MM.1S (cell line): Measurements from ENCODE around the gene GTF2H1.
"Not testable (repeated sequence)": the region's sequence is repeated elsewhere in the genome, so short reads cannot be mapped to it uniquely, and the experiment has no call there.

Experiments
- DNase-seq: peaks from one replicate; pipeline ENCODE4 v3.0.0-alpha.2; 2015
- H2AFZ ChIP-seq: fragments of 300-600 bp; sonication (generic); 2 replicates; pipeline ENCODE4 v1.6.0; 2016; ENCODE audit warnings: antibody characterized with exemption, low read length
- H3F3A ChIP-seq: fragments of 300-600 bp; sonication (generic); 2 replicates; pipeline ENCODE4 v1.6.1; 2016; ENCODE audit warnings: mild to moderate bottlenecking, antibody characterized with exemption, low read length, moderate library complexity, mixed read lengths; ENCODE audit not compliant: insufficient read depth
- H3K27ac ChIP-seq: fragments of 300-600 bp; sonication (generic); 2 replicates; pipeline ENCODE4 v1.5.1; 2016; ENCODE audit warnings: mild to moderate bottlenecking, low read length
- H3K27me3 ChIP-seq: fragments of 300-600 bp; sonication (generic); replicated peaks from 2 replicates; pipeline ENCODE4 v1.6.0; 2016; ENCODE audit warnings: low read length; ENCODE audit not compliant: insufficient read depth
- H3K36me3 ChIP-seq: fragments of 300-600 bp; sonication (generic); replicated peaks from 2 replicates; pipeline ENCODE4 v1.6.1; 2016; ENCODE audit warnings: mild to moderate bottlenecking, low read length, mixed read lengths; ENCODE audit not compliant: insufficient read depth
- H3K4me1 ChIP-seq: fragments of 300-600 bp; sonication (generic); 2 replicates; pipeline ENCODE4 v1.6.1; 2016; ENCODE audit warnings: low read length, mixed read lengths
- H3K4me2 ChIP-seq: fragments of 300-600 bp; sonication (generic); 2 replicates; pipeline ENCODE4 v1.6.0; 2016; ENCODE audit warnings: low read depth, low read length
- H3K4me3 ChIP-seq: fragments of 300-600 bp; sonication (generic); 2 replicates; pipeline ENCODE4 v1.5.1; 2016; ENCODE audit warnings: low read length, mixed read lengths
- H3K79me2 ChIP-seq: fragments of 300-600 bp; sonication (generic); 2 replicates; pipeline ENCODE4 v1.6.1; 2016; ENCODE audit warnings: mixed run types, low read length, mixed read lengths
- H3K9ac ChIP-seq: fragments of 300-600 bp; sonication (generic); 2 replicates; pipeline ENCODE4 v1.6.1; 2016; ENCODE audit warnings: low read length, mixed read lengths
- H3K9me2 ChIP-seq: fragments of 300-600 bp; sonication (generic); replicated peaks from 2 replicates; pipeline ENCODE4 v1.6.1; 2016; ENCODE audit warnings: mild to moderate bottlenecking, low read length, mixed read lengths; ENCODE audit not compliant: insufficient read depth
- H3K9me3 ChIP-seq: fragments of 300-600 bp; sonication (generic); replicated peaks from 2 replicates; pipeline ENCODE4 v1.6.1; 2016; ENCODE audit warnings: mild to moderate bottlenecking, low read length, mixed read lengths; ENCODE audit not compliant: insufficient read depth
- H4K20me1 ChIP-seq: fragments of 300-600 bp; sonication (generic); 2 replicates; pipeline ENCODE4 v1.6.1; 2016; ENCODE audit warnings: mild to moderate bottlenecking, low read length, moderate library complexity, mixed read lengths; ENCODE audit not compliant: insufficient read depth
- EZH2 ChIP-seq: fragments of 300-600 bp; sonication (generic); optimal IDR thresholded peaks from 2 replicates; pipeline ENCODE3; 2017; ENCODE audit warnings: low read depth, mild to moderate bottlenecking, antibody characterized with exemption, low read length, mixed read lengths
- EZH2phosphoT487 ChIP-seq: fragments of 300-600 bp; sonication (generic); IDR thresholded peaks from 2 replicates; pipeline ENCODE4 v1.6.1; 2018; ENCODE audit warnings: antibody characterized with exemption, low read length
- TF ChIP-seq, protein P1 (sequence below): fragments of 300-600 bp; sonication (generic); IDR thresholded peaks from 2 replicates; pipeline ENCODE4 v1.5.1; 2016; ENCODE audit warnings: antibody characterized with exemption, low read length, mixed read lengths

Gene GTF2H1

DNA sequence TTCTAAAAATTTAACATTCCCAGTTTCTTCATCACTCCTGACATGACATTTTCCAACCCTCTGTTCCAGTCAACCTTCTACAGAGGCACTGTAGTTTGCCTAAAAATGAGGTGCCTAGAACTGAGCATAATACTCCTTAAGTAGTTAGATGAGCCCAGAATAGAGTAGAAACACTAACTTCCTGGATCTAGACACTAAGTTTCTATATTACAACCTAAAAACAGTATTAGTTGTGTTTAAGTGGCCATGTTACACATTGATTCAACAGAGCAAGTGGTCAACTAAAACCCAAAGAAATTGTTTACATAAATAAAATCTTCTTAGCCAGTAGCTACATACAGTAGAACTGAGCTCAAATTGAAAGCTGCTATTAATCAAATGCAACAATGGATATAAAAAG, 1.8 kb upstream of the GTF2H1 start:
- no peak for DNase-seq
- peak overlapping the region; percentile 90 for H3K4me2 ChIP-seq
- H3K4me1 ChIP-seq: peaks cover 36% of the 10 kb centered on the region
- no peaks in the 10 kb centered on the region for H3K9me2 ChIP-seq
- no peaks in the 10 kb centered on the region for H3K27me3 ChIP-seq
- H3K9ac ChIP-seq: no peak overlapping the region; the same call in 1 of the 2 replicates
- TF ChIP-seq, protein P1, sequence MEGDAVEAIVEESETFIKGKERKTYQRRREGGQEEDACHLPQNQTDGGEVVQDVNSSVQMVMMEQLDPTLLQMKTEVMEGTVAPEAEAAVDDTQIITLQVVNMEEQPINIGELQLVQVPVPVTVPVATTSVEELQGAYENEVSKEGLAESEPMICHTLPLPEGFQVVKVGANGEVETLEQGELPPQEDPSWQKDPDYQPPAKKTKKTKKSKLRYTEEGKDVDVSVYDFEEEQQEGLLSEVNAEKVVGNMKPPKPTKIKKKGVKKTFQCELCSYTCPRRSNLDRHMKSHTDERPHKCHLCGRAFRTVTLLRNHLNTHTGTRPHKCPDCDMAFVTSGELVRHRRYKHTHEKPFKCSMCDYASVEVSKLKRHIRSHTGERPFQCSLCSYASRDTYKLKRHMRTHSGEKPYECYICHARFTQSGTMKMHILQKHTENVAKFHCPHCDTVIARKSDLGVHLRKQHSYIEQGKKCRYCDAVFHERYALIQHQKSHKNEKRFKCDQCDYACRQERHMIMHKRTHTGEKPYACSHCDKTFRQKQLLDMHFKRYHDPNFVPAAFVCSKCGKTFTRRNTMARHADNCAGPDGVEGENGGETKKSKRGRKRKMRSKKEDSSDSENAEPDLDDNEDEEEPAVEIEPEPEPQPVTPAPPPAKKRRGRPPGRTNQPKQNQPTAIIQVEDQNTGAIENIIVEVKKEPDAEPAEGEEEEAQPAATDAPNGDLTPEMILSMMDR: no peak
- TF ChIP-seq EZH2phosphoT487 (no peak), EZH2 (no peak)
- no peaks in the 10 kb centered on the region for H3K9me3 ChIP-seq
- H2AFZ ChIP-seq: no peak overlapping the region
- H3K27ac ChIP-seq: no peak overlapping the region
- H3F3A ChIP-seq: peaks cover 9% of the 10 kb centered on the region; the same call in 1 of the 2 replicates
- H3K4me3 ChIP-seq: peak overlapping the region; percentile 89
- no peaks in the 10 kb centered on the region; the same call in 1 of the 2 replicates for H3K36me3 ChIP-seq
- no peaks in the 10 kb centered on the region for H4K20me1 ChIP-seq
- H3K79me2 ChIP-seq: peaks cover 83% of the 10 kb centered on the region

DNA sequence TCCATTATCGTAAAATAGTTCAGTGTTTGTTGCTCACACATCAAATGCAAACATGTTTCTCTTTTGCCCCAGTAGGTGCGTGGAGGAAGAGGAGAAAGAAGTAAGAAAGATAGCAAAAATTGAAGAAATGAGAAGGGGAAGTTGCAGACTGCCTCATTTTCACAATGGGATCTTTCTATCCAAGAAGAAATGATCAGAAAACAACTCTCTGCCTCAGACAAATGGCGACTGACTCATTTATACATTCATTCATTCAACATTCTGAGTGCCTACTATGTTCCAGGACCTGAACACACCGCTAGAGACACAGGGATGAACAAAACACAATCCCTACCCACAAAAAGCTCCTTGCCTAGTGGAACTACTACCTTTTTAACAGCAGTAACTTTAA, 794 bp upstream of the GTF2H1 start:
- Histone ChIP-seq H3K9me2 (no peaks in the 10 kb centered on the region), H3K9ac (peak overlapping the region; percentile 96), H2AFZ (peak overlapping the region; percentile 92), H3K9me3 (no peaks in the 10 kb centered on the region), H3K36me3 (no peaks in the 10 kb centered on the region; the same call in 1 of the 2 replicates), H3K27ac (peak overlapping the region; percentile 85), H3K4me3 (peak overlapping the region; percentile 89), H3K4me2 (peak overlapping the region; percentile 90), H3K27me3 (no peaks in the 10 kb centered on the region), H3K4me1 (peaks cover 36% of the 10 kb centered on the region), H4K20me1 (no peaks in the 10 kb centered on the region), H3F3A (peaks cover 9% of the 10 kb centered on the region; the same call in 1 of the 2 replicates), H3K79me2 (peaks cover 86% of the 10 kb centered on the region)
- no peak for DNase-seq
- no peak for TF ChIP-seq EZH2
- TF ChIP-seq EZH2phosphoT487: no peak
- TF ChIP-seq, protein P1: no peak

DNA sequence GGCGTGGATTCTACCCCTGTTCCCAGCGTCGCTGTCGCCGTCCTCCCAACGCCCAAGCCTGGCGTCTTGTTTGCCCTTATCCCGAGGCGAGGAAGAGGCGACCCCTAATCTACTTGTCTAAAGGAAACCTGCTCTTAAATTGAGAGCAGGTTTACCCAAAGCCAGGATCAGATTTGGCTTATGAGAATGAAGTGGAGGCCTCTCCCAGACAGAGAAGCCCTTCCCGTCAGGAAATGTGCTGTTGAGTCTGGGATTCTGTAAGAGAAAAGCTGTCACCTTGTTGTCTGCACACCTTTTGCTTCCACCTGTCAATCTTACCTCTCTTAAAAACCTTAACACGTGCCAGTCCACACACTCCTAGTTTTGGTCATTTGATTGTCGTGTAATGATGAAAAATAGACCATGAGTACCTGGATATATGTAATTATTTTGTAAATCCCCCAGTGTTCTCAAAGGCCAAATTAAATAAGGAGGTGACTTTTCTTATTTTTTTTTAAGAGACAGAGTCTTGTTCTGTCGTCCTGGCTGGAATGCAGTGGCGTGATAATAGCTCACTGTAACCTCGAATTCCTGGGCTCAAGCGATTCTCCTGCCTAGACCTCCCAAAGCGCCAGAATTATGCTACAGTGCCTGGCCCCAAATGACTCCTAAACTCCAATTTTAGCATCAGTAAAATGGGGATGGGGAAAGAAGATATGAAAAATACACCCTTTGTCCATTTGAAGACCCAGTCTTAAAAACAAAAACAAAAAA, 627 bp downstream of the GTF2H1 start:
- Histone ChIP-seq H3K79me2 (peaks cover 91% of the 10 kb centered on the region), H3K9ac (peak overlapping the region; percentile 96), H3K9me3 (no peaks in the 10 kb centered on the region), H3K27ac (peak overlapping the region; percentile 34; the same call in 1 of the 2 replicates), H3K4me1 (peaks cover 30% of the 10 kb centered on the region), H3F3A (peaks cover 9% of the 10 kb centered on the region; the same call in 1 of the 2 replicates), H3K9me2 (no peaks in the 10 kb centered on the region), H3K4me2 (peak overlapping the region; percentile 87), H4K20me1 (no peaks in the 10 kb centered on the region), H3K36me3 (no peaks in the 10 kb centered on the region; the same call in 1 of the 2 replicates), H3K4me3 (peak overlapping the region; percentile 89), H3K27me3 (no peaks in the 10 kb centered on the region), H2AFZ (0 out of 2 replicates have a peak overlapping the region, but pooled peaks have one; percentile 21)
- DNase-seq: no peak
- TF ChIP-seq EZH2: no peak
- TF ChIP-seq, protein P1: no peak
- TF ChIP-seq EZH2phosphoT487: no peak

DNA sequence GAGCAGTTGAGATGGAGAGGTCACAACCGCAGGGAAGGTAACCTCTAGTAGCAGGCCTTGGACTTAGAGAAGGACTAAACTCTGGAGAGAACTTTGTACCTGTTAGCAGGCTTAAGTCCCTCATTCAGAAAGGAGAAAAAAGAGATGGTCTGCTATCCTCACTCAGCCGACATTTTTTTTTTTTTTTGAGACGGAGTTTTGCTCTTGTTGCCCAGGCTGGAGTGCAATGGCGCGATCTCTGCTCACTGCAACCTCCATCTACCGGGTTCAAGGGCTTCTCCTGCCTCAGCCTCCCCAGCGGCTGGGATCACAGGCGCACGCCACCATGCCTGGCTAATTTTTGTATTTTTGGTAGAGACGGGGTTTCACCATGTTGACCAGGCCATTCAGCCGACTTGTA, 1.5 kb downstream of the GTF2H1 start:
- H3K36me3 ChIP-seq, H3K9me2 ChIP-seq, H3F3A ChIP-seq, H3K27ac ChIP-seq, H3K9ac ChIP-seq, H2AFZ ChIP-seq, H3K27me3 ChIP-seq, H3K9me3 ChIP-seq, DNase-seq, H4K20me1 ChIP-seq: not testable (repeated sequence)
- Histone ChIP-seq H3K4me2 (peak overlapping the region; percentile 87), H3K79me2 (peaks cover 87% of the 10 kb centered on the region), H3K4me3 (peak overlapping the region; percentile 89; the same call in 1 of the 2 replicates), H3K4me1 (peaks cover 27% of the 10 kb centered on the region)
